ENCODE measurements around the gene SPINT3. TPM values are rescaled to one million over a fixed set of nuclear protein-coding genes. Genes with fewer than 3 reads are reported as not detected.

Gene SPINT3
- total and polyA plus RNA-seq, 2 of the 8 experiments (the other 6 are each of a cell fraction or from before 2014, with no cell fraction given), result not detected

DNA sequence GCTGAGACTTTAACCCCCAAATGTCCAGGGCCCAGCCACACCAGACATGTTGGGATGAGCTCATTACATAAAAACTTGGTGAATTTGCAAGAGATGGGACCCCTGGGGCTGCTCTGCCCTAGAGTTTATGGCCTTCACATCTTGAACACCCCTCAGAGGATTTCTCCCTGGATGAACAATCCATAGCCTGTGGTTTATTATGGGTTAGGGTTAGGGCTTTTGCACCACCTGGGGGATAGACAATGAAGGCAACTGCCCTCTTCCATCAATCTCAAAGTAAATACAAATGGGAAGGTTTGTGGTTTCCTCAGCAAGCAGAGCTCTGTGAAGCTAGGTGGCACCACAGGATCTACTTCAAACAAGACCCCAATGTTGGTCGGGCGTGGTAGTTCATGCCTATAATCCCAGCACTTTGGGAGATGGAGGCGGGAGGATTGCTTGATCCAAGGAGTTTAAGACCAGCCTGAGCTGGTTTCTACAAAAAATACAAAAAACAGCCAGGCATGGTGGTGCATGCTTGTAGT is 17.4 kb downstream of the SPINT3 start:
- H2BK5ac ChIP-seq (ENCODE audit: low read depth, low read length), result no peak overlapping the region
- H3K36me3 ChIP-seq (ENCODE audit: control insufficient read depth in 2 of 4, insufficient read depth in 4 of 4, low read length in 3 of 4), result no peaks in the 10 kb centered on the region
- no peak overlapping the region for H2BK15ac ChIP-seq (ENCODE audit: low read length)
- H4K91ac ChIP-seq (replicated peaks; ENCODE audit: insufficient read length, low read length), result no peak overlapping the region
- H3K9ac ChIP-seq (replicated peaks in 1 of 4; ENCODE audit: extremely low read depth in 1 of 4, low read depth in 3 of 4, low read length in 3 of 4), result no peak overlapping the region
- H2BK12ac ChIP-seq (ENCODE audit: low read depth, low read length), result no peak overlapping the region
- H2AK5ac ChIP-seq (ENCODE audit: low read depth, low read length), result no peak overlapping the region
- TF ChIP-seq RAD21 (IDR thresholded peaks at IDR 0.05 in 1 of 2, conservative IDR thresholded peaks at IDR 0.05 in 1 of 2; ENCODE audit: low read depth in 2 of 2, low read length in 2 of 2), result peak; percentile 32 to 47; a peak in 3 of 4 replicates
- TF ChIP-seq CTCF (IDR thresholded peaks at IDR 0.05; ENCODE audit: control extremely low read depth in 1 of 3, insufficient read depth in 1 of 3, low read depth in 1 of 3, low read length in 3 of 3), result peak in 1 of 3 experiments; percentile 27; a peak in 1 of 4 replicates
- TF ChIP-seq ATF3 (IDR thresholded peaks at IDR 0.05; ENCODE audit: insufficient read depth, low read depth, low read length), result no peak
- POLR2A ChIA-PET (ENCODE audit: partially characterized antibody), result interaction anchor here (2.0 kb wide), 1 partner anchor 7 kb away, joined by 7 read pairs; no protein-coding TSS in a partner anchor
- H3K23me2 ChIP-seq (ENCODE audit: low read depth, low read length), result no peaks in the 10 kb centered on the region
- H2BK120ac ChIP-seq (replicated peaks; ENCODE audit: low read depth, low read length), result no peak overlapping the region
- no peak overlapping the region for H2AFZ ChIP-seq (ENCODE audit: low read length)
- H3K56ac ChIP-seq (replicated peaks; ENCODE audit: insufficient read length, low read depth, low read length), result no peak overlapping the region
- WGBS, 2 experiments (ENCODE audit: extremely low coverage in 1 of 2, insufficient coverage in 1 of 2, insufficient read length in 1 of 2, insufficient replicate concordance in 2 of 2, low coverage in 1 of 2, low lambda C conversion rate in 2 of 2, missing lambda C conversion rate in 1 of 2), result 95% methylated on average over 3 of the region's 3 CpGs; no CpG with 5 or more reads in 1 of the 2 experiments
- FAIRE-seq, result no peak
- no peak overlapping the region for H3K4me3 ChIP-seq (ENCODE audit: extremely low read depth in 1 of 4, insufficient read depth in 2 of 4, low read depth in 3 of 4, low read length in 4 of 4)
- no peak overlapping the region for H3K4ac ChIP-seq (replicated peaks; ENCODE audit: insufficient read length, low read depth, low read length)
- H4K8ac ChIP-seq (ENCODE audit: extremely low read depth, insufficient read depth, low read length), result no peak overlapping the region
- peak in 1 of 2 experiments; percentile 27 for DNase-seq (ENCODE audit: low read depth in 1 of 2, low spot score in 2 of 2)
- CTCF ChIA-PET (ENCODE audit: partially characterized antibody), result interaction anchor here (0.5 to 2.7 kb wide), 14 partner anchors 12 to 388 kb away, joined by 3 to 22 read pairs (median 4); partner anchors contain the start of genes SPINT3 and WFDC6
- 0 out of 7 replicates have a peak, but pooled peaks cover 0 to 3% (median 0%) of the 10 kb centered on the region in 4 experiments for H3K4me1 ChIP-seq (replicated peaks in 1 of 4; ENCODE audit: control insufficient read depth in 3 of 4, insufficient read depth in 4 of 4, low read length in 3 of 4)
- no peaks in the 10 kb centered on the region for H3K79me2 ChIP-seq (ENCODE audit: control insufficient read depth in 1 of 2, insufficient read depth in 2 of 2, low read length in 2 of 2)
- H2BK20ac ChIP-seq (ENCODE audit: low read length), result no peak overlapping the region
- H3K9me3 ChIP-seq (ENCODE audit: insufficient read depth in 2 of 2, low read depth in 1 of 2, low read length in 1 of 2), result no peaks in the 10 kb centered on the region
- no peak overlapping the region for H4K5ac ChIP-seq (ENCODE audit: insufficient read length, low read depth, low read length)
- no peak overlapping the region for H3K4me2 ChIP-seq (ENCODE audit: insufficient read depth in 1 of 2, low read depth in 2 of 2, low read length in 2 of 2)
- H3K79me1 ChIP-seq (ENCODE audit: low read depth, low read length), result no peaks in the 10 kb centered on the region
- H3K14ac ChIP-seq (ENCODE audit: insufficient read length), result no peak overlapping the region
- no peak overlapping the region for H3K27ac ChIP-seq (ENCODE audit: low read depth, low read length)
- H3K23ac ChIP-seq (ENCODE audit: insufficient read length), result no peak overlapping the region
- H3K27me3 ChIP-seq (replicated peaks in 1 of 4; ENCODE audit: control insufficient read depth in 3 of 4, extremely low read depth in 1 of 4, insufficient read depth in 3 of 4, low read length in 3 of 4), result no peaks in the 10 kb centered on the region
- no peak overlapping the region for H3K18ac ChIP-seq (ENCODE audit: extremely low read depth, low read length)
- no peaks in the 10 kb centered on the region for H4K20me1 ChIP-seq (replicated peaks in 1 of 2; ENCODE audit: control insufficient read depth in 1 of 2, insufficient read depth in 2 of 2, low read length in 2 of 2)
